Panc1 (cell line): ENCODE measurements around the gene SALL3.

Experiments used
- POLR2AphosphoS5 ChIP-seq: IDR thresholded peaks from 2 replicates; pipeline ENCODE4 v1.6.1; 2012; ENCODE audit warnings: mild to moderate bottlenecking, low read depth, low read length, moderate library complexity
- TF ChIP-seq, protein P1 (sequence below): fragments of 450-650 bp; IDR thresholded peaks from 2 replicates; pipeline ENCODE4 v1.5.1; 2017; ENCODE audit warnings: mild to moderate bottlenecking
- TF ChIP-seq, protein P2 (sequence below), 2 experiments: IDR thresholded peaks; 2 replicates each; pipeline ENCODE4 v1.6.1; 2011 to 2012; ENCODE audit warnings: low read depth in 2 of 2, control low read depth in 1 of 2, low read length in 1 of 2, mild to moderate bottlenecking in 1 of 2, moderate library complexity in 1 of 2; ENCODE audit not compliant: insufficient read depth in 1 of 2

DNA sequence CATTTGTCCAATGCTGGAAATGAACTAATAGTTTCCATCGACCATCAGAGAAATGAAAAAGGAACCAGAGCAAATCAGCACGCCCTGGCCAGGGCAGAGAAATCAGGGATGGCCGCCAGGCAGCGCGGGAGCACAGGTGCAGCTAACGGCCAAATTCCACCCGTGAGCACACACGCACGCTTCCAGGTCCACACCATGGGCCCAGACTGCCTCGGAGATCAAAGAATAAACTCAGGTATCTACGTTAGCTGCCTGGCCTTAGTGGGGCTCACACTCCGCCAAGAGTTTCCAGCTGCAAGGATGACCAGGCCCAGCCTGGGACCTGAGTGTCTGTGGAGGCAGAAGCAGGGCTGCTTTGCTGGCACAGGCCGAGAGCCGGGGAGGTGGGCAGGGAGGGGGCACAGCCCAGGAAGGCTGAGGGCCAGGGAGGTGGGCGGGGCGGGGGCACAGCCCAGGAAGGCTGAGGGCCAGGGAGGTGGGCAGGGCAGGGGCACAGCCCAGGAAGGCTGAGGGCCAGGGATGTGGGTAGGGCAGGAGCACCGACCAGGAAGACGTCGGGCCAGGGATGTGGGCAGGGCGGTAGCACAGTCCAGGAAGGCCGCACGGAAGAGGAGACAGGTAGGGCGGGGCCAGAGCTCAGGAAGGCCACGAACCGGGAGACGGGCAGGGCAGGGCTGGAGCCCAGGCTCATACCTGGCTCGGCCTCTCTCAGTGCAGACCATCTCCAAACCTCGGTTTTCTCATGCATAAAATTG, 43.2 kb upstream of the SALL3 start:
- TF ChIP-seq, protein P1, sequence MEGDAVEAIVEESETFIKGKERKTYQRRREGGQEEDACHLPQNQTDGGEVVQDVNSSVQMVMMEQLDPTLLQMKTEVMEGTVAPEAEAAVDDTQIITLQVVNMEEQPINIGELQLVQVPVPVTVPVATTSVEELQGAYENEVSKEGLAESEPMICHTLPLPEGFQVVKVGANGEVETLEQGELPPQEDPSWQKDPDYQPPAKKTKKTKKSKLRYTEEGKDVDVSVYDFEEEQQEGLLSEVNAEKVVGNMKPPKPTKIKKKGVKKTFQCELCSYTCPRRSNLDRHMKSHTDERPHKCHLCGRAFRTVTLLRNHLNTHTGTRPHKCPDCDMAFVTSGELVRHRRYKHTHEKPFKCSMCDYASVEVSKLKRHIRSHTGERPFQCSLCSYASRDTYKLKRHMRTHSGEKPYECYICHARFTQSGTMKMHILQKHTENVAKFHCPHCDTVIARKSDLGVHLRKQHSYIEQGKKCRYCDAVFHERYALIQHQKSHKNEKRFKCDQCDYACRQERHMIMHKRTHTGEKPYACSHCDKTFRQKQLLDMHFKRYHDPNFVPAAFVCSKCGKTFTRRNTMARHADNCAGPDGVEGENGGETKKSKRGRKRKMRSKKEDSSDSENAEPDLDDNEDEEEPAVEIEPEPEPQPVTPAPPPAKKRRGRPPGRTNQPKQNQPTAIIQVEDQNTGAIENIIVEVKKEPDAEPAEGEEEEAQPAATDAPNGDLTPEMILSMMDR: no peak
- TF ChIP-seq, protein P2, sequence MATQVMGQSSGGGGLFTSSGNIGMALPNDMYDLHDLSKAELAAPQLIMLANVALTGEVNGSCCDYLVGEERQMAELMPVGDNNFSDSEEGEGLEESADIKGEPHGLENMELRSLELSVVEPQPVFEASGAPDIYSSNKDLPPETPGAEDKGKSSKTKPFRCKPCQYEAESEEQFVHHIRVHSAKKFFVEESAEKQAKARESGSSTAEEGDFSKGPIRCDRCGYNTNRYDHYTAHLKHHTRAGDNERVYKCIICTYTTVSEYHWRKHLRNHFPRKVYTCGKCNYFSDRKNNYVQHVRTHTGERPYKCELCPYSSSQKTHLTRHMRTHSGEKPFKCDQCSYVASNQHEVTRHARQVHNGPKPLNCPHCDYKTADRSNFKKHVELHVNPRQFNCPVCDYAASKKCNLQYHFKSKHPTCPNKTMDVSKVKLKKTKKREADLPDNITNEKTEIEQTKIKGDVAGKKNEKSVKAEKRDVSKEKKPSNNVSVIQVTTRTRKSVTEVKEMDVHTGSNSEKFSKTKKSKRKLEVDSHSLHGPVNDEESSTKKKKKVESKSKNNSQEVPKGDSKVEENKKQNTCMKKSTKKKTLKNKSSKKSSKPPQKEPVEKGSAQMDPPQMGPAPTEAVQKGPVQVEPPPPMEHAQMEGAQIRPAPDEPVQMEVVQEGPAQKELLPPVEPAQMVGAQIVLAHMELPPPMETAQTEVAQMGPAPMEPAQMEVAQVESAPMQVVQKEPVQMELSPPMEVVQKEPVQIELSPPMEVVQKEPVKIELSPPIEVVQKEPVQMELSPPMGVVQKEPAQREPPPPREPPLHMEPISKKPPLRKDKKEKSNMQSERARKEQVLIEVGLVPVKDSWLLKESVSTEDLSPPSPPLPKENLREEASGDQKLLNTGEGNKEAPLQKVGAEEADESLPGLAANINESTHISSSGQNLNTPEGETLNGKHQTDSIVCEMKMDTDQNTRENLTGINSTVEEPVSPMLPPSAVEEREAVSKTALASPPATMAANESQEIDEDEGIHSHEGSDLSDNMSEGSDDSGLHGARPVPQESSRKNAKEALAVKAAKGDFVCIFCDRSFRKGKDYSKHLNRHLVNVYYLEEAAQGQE (IDR thresholded peaks at IDR 0.05; ENCODE audit: insufficient read depth in 1 of 2, low read depth in 2 of 2, low read length in 1 of 2): no peak
- no peak for TF ChIP-seq POLR2AphosphoS5
